GM12878 (cell line): ENCODE measurements around the gene GABBR2. TPM values are rescaled to one million over a fixed set of nuclear protein-coding genes. Genes with fewer than 3 reads are reported as not detected.

Experiments used
- ATAC-seq: fragments of 200-7000 bp; cut with Tn5 transposase; 3 replicates; pipeline ENCODE4 v1.9.1; 2020; ENCODE audit warnings: mild to moderate bottlenecking, moderate library complexity
- BruUV-seq: library from RNA; stranded (reverse); fragments of 400-500 nt; replicated peaks from 2 replicates; lab custom pipeline; 2021; lab: Mats Ljungman, UMichigan
- CTCF ChIA-PET: fragments of 300-600 bp; sonication (Branson Sonifier 250); formaldehyde crosslinking; extraction: SDS; loops from one replicate; lab custom pipeline; 2021; ENCODE audit warnings: inconsistent platforms; lab: Yijun Ruan, JAX
- POLR2A ChIA-PET: fragments of 350-600 bp; formaldehyde crosslinking; extraction: SDS; loops from one replicate; lab custom pipeline; 2021; ENCODE audit warnings: inconsistent platforms; lab: Charles Lee
- RAD21 ChIA-PET: fragments of 300-600 bp; sonication (Branson Sonifier 250); formaldehyde crosslinking; loops from one replicate; lab custom pipeline; 2023; ENCODE audit warnings: antibody characterized with exemption; ENCODE audit not compliant: unreplicated experiment; lab: Charles Lee
- SMC1A ChIA-PET: fragments of 300-600 bp; sonication (Branson Sonifier 250); formaldehyde crosslinking; loops from one replicate; lab custom pipeline; 2023; ENCODE audit not compliant: unreplicated experiment, uncharacterized antibody; lab: Charles Lee
- DNase-seq: peaks from one replicate; pipeline ENCODE4 v3.0.0-alpha.2; 2011; ENCODE audit warnings: low read depth, low spot score
- FAIRE-seq: peaks from 3 replicates; lab custom pipeline; 2011; peaks lifted over from hg19 to GRCh38; lab: Jason Lieb, UNC
- H2AFZ ChIP-seq: 2 replicates; pipeline ENCODE4 v1.6.0; 2011; ENCODE audit warnings: low read depth, low read length, control low read depth; ENCODE audit not compliant: control insufficient read depth
- H3K27ac ChIP-seq: 2 replicates; pipeline ENCODE4 v1.5.1; 2011; ENCODE audit warnings: control low read depth; ENCODE audit not compliant: control insufficient read depth, insufficient read depth
- H3K27me3 ChIP-seq, 2 experiments: replicated peaks in 1 of 2; 2 replicates each; pipeline versions ENCODE4 v1.6.0 to v1.6.1; 2011; ENCODE audit warnings: low read length in 1 of 2; ENCODE audit not compliant: control insufficient read depth in 2 of 2, insufficient read depth in 2 of 2
- H3K36me3 ChIP-seq, 2 experiments: 2 replicates each; pipeline ENCODE4 v1.5.1; 2011; ENCODE audit warnings: low read length in 1 of 2; ENCODE audit not compliant: control insufficient read depth in 2 of 2, insufficient read depth in 2 of 2
- H3K4me1 ChIP-seq: 2 replicates; pipeline ENCODE4 v1.6.1; 2011; ENCODE audit warnings: mild to moderate bottlenecking, low read length, moderate library complexity, mixed read lengths; ENCODE audit not compliant: control insufficient read depth, insufficient read depth
- H3K4me2 ChIP-seq: 2 replicates; pipeline ENCODE4 v1.6.0; 2011; ENCODE audit warnings: control low read depth; ENCODE audit not compliant: control insufficient read depth, insufficient read depth
- H3K4me3 ChIP-seq: fragments of 200-600 bp; sonication (generic); 2 replicates; pipeline ENCODE4 v1.5.1; 2016
- H3K79me2 ChIP-seq: 2 replicates; pipeline ENCODE4 v1.6.0; 2011; ENCODE audit warnings: low read length; ENCODE audit not compliant: control insufficient read depth, insufficient read depth
- H3K9ac ChIP-seq: 2 replicates; pipeline ENCODE4 v1.8.0; 2011; ENCODE audit warnings: low read length, control low read depth, mixed read lengths; ENCODE audit not compliant: control insufficient read depth, insufficient read depth
- H3K9me3 ChIP-seq: replicated peaks from 3 replicates; pipeline ENCODE4 v1.5.1; 2011; ENCODE audit warnings: mild to moderate bottlenecking, low read length; ENCODE audit not compliant: control insufficient read depth, insufficient read depth
- H4K20me1 ChIP-seq: 2 replicates; pipeline ENCODE4 v1.6.0; 2011; ENCODE audit not compliant: control insufficient read depth, insufficient read depth
- ATF2 ChIP-seq: IDR thresholded peaks from 2 replicates; pipeline ENCODE4 v1.6.1; 2012; ENCODE audit warnings: low read length, inconsistent platforms
- CBX3 ChIP-seq: fragments of 200-600 bp; sonication (generic); IDR thresholded peaks from 2 replicates; pipeline ENCODE4 v1.6.1; 2016; ENCODE audit warnings: low read depth, borderline replicate concordance
- FOXK2 ChIP-seq: fragments of 450-650 bp; IDR thresholded peaks from 2 replicates; pipeline ENCODE4 v1.6.1; 2017; ENCODE audit warnings: mild to moderate bottlenecking, moderate library complexity
- GATAD2B ChIP-seq: fragments of 450-650 bp; conservative IDR thresholded peaks from 2 replicates; pipeline ENCODE4 v1.6.1; 2017; ENCODE audit warnings: low read depth, mild to moderate bottlenecking, moderate library complexity
- IKZF2 ChIP-seq, 2 experiments: fragments of 450-650 bp; IDR thresholded peaks; 2 replicates each; pipeline ENCODE4 v1.6.1; 2017; ENCODE audit warnings: mild to moderate bottlenecking in 2 of 2, moderate library complexity in 2 of 2
- RFX5 ChIP-seq: IDR thresholded peaks from 2 replicates; pipeline ENCODE4 v1.6.1; 2011; ENCODE audit warnings: low read depth, low read length, improper control_type of control experiment
- STAT1 ChIP-seq: fragments of 450-650 bp; conservative IDR thresholded peaks from 2 replicates; pipeline ENCODE4 v1.6.1; 2014; ENCODE audit warnings: antibody characterized with exemption, mild to moderate bottlenecking
- ZBTB33 ChIP-seq: fragments of 450-650 bp; IDR thresholded peaks from 2 replicates; pipeline ENCODE4 v1.6.1; 2017; ENCODE audit warnings: mild to moderate bottlenecking
- ZNF592 ChIP-seq: fragments of 450-650 bp; IDR thresholded peaks from 2 replicates; pipeline ENCODE4 v1.6.1; 2017; ENCODE audit warnings: mild to moderate bottlenecking, moderate library complexity
- WGBS: methylation state at CpG from one replicate; pipeline ENCODE4 v1.1.6; 2016; ENCODE audit warnings: low lambda C conversion rate; ENCODE audit not compliant: insufficient replicate concordance, insufficient coverage; ENCODE audit errors: missing lambda C conversion rate; 5-methylcytosine and 5-hydroxymethylcytosine counted together
- in situ Hi-C: fragments of 300-500 bp; cut with MboI; formaldehyde crosslinking; loops from 9 replicates; pipeline ENCODE4 v1.14.3; 2018; ENCODE audit warnings: mixed read lengths
- intact Hi-C: fragments of 100-400 bp; cut with micrococcal nuclease; formaldehyde crosslinking; loops from one replicate; pipeline ENCODE4 v1.14.2; 2022; ENCODE audit not compliant: unreplicated experiment
- polyA plus RNA-seq, 11 experiments: library from polyadenylated mRNA; depleted of rRNA in 4 of 11; unstranded in 6 of 11; stranded (reverse) in 5 of 11; fragments of >200 nt; fragmentation: Nextera tagmentation in 4 of 11; fragmentation: Illumina TruSeq in 1 of 11; extraction: Ambion mirVana in 4 of 11; extraction: Trizol in 1 of 11; gene quantifications; 1 replicate in 1 of 11; 2 replicates in 10 of 11; pipeline versions ENCODE4 v1.2.1 to v1.2.3, GENCODE V29; 2011 to 2016; ENCODE audit warnings: inconsistent platforms in 2 of 11, missing spikeins in 2 of 11, low read depth in 1 of 11
- total RNA-seq, 4 experiments: library from RNA; depleted of rRNA in 3 of 4; stranded (reverse); fragments of >200 nt in 3 of 4; fragmentation: Illumina TruSeq in 1 of 4; extraction: Trizol in 1 of 4; gene quantifications; 2 replicates each; pipeline versions ENCODE4 v1.2.1 to v1.2.3, GENCODE V29; 2013 to 2021

GABBR2 gene
- total and polyA plus RNA-seq, 10 of the 15 experiments (the other 5 are each of a cell fraction or from before 2014, with no cell fraction given), result 0.02 to 2.2 (median 0.06) TPM; not detected in 2

GRCh38 chr9:98692392-98692791, 16.3 kb downstream of the GABBR2 start:
- POLR2A ChIA-PET, result no interaction called here
- no peak for FAIRE-seq

GRCh38 chr9:98691890-98692289, 16.8 kb downstream of the GABBR2 start:
- no peaks in the 10 kb centered on the region for H3K4me1 ChIP-seq
- FAIRE-seq, result no peak
- H3K79me2 ChIP-seq, result no peaks in the 10 kb centered on the region
- SMC1A ChIA-PET, result interaction anchor here (1.0 kb wide), 1 partner anchor 156 kb away, joined by 3 read pairs; no protein-coding TSS in a partner anchor
- in situ Hi-C loops (no loop called here), intact Hi-C loops (no loop called here)
- H3K36me3 ChIP-seq, result no peaks in the 10 kb centered on the region
- no peak overlapping the region for H3K9ac ChIP-seq
- no peak overlapping the region for H2AFZ ChIP-seq
- H4K20me1 ChIP-seq, result no peaks in the 10 kb centered on the region
- RAD21 ChIA-PET, result no interaction called here
- BruUV-seq, result no TSS peak
- no peak for ATAC-seq
- POLR2A ChIA-PET, result interaction anchor here (0.6 kb wide), 1 partner anchor 14 kb away, joined by 3 read pairs; no protein-coding TSS in a partner anchor
- no peak overlapping the region for H3K27ac ChIP-seq
- DNase-seq, result no peak
- H3K27me3 ChIP-seq, result peaks cover 5 to 6% of the 10 kb centered on the region in 2 experiments; a peak in 2 of 4 replicates
- H3K4me2 ChIP-seq, result no peak overlapping the region
- no peak overlapping the region for H3K4me3 ChIP-seq
- CTCF ChIA-PET, result no interaction called here
- WGBS, result 0% methylated on average over 3 of the region's 3 CpGs
- no peaks in the 10 kb centered on the region for H3K9me3 ChIP-seq
- TF ChIP-seq FOXK2 (no peak), RFX5 (no peak), GATAD2B (no peak), ZNF592 (no peak), STAT1 (no peak), ATF2 (no peak), ZBTB33 (no peak), CBX3 (no peak)

More at GRCh38 chr9:98692392-98692791, 16.3 kb downstream of the GABBR2 start:
- ChIA-PET SMC1A (no interaction called here), RAD21 (no interaction called here), CTCF (no interaction called here)
- H3K9me3 ChIP-seq, result no peaks in the 10 kb centered on the region
- 12% methylated on average over 7 of the region's 7 CpGs for WGBS
- no TSS peak for BruUV-seq
- H3K9ac ChIP-seq, result no peak overlapping the region
- no peaks in the 10 kb centered on the region for H3K79me2 ChIP-seq
- H3K4me2 ChIP-seq, result no peak overlapping the region
- no peaks in the 10 kb centered on the region for H3K4me1 ChIP-seq
- no peak for TF ChIP-seq IKZF2 (IDR thresholded peaks at IDR 0.05)
- H2AFZ ChIP-seq, result no peak overlapping the region
- no peaks in the 10 kb centered on the region for H3K36me3 ChIP-seq
- ATAC-seq (no peak), DNase-seq (no peak)
- peaks cover 5 to 6% of the 10 kb centered on the region in 2 experiments; a peak in 2 of 4 replicates for H3K27me3 ChIP-seq
- no peak overlapping the region for H3K4me3 ChIP-seq
- H3K27ac ChIP-seq, result no peak overlapping the region
- H4K20me1 ChIP-seq, result no peaks in the 10 kb centered on the region
- intact Hi-C loops (no loop called here), in situ Hi-C loops (no loop called here)
